ENCODE data around the gene KCTD15.

DNA sequence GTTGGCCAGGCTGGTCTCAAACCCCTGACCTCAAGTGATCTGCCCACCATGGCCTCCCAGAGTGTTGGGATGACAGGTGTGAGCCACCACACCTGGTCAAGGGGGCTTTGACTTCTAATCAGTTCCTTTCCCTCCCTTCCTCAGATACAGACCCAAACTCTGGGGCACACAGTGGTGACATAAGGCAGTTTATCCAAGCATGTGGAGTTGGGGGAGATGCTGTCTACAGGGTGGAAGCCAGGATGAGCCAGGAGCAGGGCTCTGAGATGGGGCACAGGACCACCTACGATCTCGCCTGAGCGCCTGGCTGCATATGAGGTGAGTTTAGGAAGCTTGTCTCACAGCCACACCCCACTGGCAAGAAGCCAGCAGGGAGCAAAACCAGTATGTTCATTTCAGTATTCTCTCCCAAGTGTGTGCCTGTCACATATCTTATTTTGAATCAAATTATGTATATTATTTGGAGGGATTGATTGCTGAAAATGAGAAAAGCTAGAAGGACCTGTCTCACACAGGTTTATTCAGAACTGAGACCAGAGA, 67.7 kb downstream of the KCTD15 start:
- TF ChIP-seq, protein P1, sequence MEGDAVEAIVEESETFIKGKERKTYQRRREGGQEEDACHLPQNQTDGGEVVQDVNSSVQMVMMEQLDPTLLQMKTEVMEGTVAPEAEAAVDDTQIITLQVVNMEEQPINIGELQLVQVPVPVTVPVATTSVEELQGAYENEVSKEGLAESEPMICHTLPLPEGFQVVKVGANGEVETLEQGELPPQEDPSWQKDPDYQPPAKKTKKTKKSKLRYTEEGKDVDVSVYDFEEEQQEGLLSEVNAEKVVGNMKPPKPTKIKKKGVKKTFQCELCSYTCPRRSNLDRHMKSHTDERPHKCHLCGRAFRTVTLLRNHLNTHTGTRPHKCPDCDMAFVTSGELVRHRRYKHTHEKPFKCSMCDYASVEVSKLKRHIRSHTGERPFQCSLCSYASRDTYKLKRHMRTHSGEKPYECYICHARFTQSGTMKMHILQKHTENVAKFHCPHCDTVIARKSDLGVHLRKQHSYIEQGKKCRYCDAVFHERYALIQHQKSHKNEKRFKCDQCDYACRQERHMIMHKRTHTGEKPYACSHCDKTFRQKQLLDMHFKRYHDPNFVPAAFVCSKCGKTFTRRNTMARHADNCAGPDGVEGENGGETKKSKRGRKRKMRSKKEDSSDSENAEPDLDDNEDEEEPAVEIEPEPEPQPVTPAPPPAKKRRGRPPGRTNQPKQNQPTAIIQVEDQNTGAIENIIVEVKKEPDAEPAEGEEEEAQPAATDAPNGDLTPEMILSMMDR (IDR thresholded peaks at IDR 0.05 in 8 of 11, conservative IDR thresholded peaks at IDR 0.05 in 3 of 11): no peak
- TF ChIP-seq POLR2A (IDR thresholded peaks at IDR 0.05) (no peak), POLR2AphosphoS5 (IDR thresholded peaks at IDR 0.05) (no peak)
